Neutrophil (primary cell): ENCODE measurements around the gene NAPSA.

Source experiments
- H3K27ac ChIP-seq: fragments of 200-600 bp; sonication (generic); 2 replicates; pipeline ENCODE4 v1.5.1; 2016; ENCODE audit warnings: mild to moderate bottlenecking, moderate library complexity
- H3K27me3 ChIP-seq: fragments of 200-600 bp; sonication (generic); 2 replicates; pipeline ENCODE4 v1.6.0; 2016; ENCODE audit warnings: mild to moderate bottlenecking
- H3K36me3 ChIP-seq: fragments of 200-600 bp; sonication (generic); 2 replicates; pipeline ENCODE4 v1.5.1; 2017
- H3K4me1 ChIP-seq, 2 experiments: fragments of 200-600 bp in 1 of 2; sonication (generic) in 1 of 2; 1 replicate in 1 of 2; 2 replicates in 1 of 2; pipeline versions ENCODE4 v1.5.1 to v1.6.1; 2013 to 2016; ENCODE audit warnings: low read depth in 1 of 2, low read length in 1 of 2, mild to moderate bottlenecking in 1 of 2, moderate library complexity in 1 of 2; ENCODE audit not compliant: control insufficient read depth in 1 of 2, insufficient read depth in 1 of 2
- H3K4me3 ChIP-seq, 2 experiments: fragments of 200-600 bp in 1 of 2; sonication (generic) in 1 of 2; 1 replicate in 1 of 2; 2 replicates in 1 of 2; pipeline ENCODE4 v1.5.1; 2013 to 2016; ENCODE audit warnings: low read depth in 1 of 2, low read length in 1 of 2, mild to moderate bottlenecking in 1 of 2, moderate library complexity in 1 of 2
- H3K9me3 ChIP-seq: fragments of 200-600 bp; sonication (generic); 2 replicates; pipeline ENCODE4 v1.5.1; 2016
- TF ChIP-seq, protein P1 (sequence below): fragments of 200-600 bp; sonication (generic); IDR thresholded peaks from 2 replicates; pipeline ENCODE4 v1.5.1; 2016; ENCODE audit warnings: antibody characterized with exemption

NAPSA gene

DNA sequence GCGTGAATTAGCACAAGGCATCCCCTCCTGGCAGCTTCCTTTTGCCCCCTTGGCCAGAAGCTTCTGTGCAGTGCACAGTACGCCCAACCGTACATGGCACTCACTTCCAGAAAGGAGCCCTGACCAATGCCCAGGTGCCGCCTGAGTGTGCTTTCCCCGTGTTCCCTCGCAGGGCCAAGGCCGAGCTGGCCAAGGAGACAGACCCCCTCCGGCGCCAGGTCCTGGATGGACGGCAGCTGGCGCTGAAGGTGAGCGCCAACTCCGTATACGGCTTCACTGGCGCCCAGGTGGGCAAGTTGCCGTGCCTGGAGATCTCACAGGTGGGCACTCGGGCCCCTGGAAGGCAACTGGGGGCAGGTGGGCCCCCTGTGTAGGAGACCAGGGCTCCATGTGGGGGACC is 43.9 kb upstream of the NAPSA start:
- Histone ChIP-seq H3K27me3 (no peaks in the 10 kb centered on the region), H3K9me3 (no peaks in the 10 kb centered on the region), H3K4me3 (no peak overlapping the region), H3K27ac (no peak overlapping the region), H3K36me3 (peaks cover 48% of the 10 kb centered on the region), H3K4me1 (no peaks in the 10 kb centered on the region)
- TF ChIP-seq, protein P1, sequence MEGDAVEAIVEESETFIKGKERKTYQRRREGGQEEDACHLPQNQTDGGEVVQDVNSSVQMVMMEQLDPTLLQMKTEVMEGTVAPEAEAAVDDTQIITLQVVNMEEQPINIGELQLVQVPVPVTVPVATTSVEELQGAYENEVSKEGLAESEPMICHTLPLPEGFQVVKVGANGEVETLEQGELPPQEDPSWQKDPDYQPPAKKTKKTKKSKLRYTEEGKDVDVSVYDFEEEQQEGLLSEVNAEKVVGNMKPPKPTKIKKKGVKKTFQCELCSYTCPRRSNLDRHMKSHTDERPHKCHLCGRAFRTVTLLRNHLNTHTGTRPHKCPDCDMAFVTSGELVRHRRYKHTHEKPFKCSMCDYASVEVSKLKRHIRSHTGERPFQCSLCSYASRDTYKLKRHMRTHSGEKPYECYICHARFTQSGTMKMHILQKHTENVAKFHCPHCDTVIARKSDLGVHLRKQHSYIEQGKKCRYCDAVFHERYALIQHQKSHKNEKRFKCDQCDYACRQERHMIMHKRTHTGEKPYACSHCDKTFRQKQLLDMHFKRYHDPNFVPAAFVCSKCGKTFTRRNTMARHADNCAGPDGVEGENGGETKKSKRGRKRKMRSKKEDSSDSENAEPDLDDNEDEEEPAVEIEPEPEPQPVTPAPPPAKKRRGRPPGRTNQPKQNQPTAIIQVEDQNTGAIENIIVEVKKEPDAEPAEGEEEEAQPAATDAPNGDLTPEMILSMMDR = no peak

DNA sequence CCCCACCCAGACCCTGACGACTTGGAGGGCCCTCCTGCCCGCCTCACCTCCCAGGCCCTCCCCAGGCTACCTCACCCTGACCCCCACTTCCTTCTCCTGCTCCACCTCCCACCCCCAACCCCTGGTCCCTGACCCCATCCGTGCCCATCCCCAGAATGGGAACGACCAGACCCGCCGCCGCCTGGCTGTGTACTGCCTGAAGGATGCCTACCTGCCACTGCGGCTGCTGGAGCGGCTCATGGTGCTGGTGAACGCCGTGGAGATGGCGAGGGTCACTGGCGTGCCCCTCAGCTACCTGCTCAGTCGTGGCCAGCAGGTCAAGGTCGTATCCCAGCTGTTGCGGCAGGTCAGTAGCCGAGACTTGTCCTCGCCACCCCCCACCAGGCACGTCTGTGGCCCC is 41.4 kb upstream of the NAPSA start:
- Histone ChIP-seq H3K27me3 (no peaks in the 10 kb centered on the region), H3K27ac (no peak overlapping the region), H3K36me3 (peaks cover 69% of the 10 kb centered on the region), H3K4me1 (no peaks in the 10 kb centered on the region), H3K9me3 (no peaks in the 10 kb centered on the region), H3K4me3 (no peak overlapping the region)
- TF ChIP-seq, protein P1 = no peak

DNA sequence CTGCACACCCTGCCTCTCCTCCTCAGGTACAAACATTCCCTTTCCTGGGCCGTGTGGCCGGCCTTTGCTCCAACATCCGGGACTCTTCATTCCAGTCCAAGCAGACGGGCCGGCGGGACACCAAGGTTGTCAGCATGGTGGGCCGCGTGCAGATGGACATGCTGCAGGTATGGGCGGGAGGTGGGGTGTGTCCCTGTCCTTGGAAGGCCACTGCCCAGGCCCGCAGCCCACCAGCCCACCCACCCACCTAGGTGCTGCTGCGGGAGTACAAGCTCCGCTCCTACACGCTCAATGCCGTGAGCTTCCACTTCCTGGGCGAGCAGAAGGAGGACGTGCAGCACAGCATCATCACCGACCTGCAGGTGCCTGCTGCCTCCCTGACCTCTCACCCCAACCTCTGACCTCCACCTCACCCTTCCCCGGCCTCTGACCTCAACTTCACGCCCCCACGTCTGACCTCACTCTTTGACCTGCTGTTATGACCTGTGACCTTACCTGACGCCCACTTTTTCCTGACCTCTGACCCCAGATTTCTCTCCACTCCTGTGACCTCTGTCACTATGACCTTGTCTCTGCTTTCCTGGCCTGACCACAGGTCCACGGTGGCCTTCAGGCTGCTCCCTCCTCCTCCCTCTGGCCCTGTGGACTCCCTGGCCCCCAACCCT is 40.8 kb upstream of the NAPSA start:
- no peaks in the 10 kb centered on the region for H3K9me3 ChIP-seq
- no peak overlapping the region for H3K27ac ChIP-seq
- TF ChIP-seq, protein P1 = no peak
- H3K4me3 ChIP-seq = no peak overlapping the region
- H3K4me1 ChIP-seq = no peaks in the 10 kb centered on the region
- peaks cover 70% of the 10 kb centered on the region for H3K36me3 ChIP-seq
- no peaks in the 10 kb centered on the region for H3K27me3 ChIP-seq

DNA sequence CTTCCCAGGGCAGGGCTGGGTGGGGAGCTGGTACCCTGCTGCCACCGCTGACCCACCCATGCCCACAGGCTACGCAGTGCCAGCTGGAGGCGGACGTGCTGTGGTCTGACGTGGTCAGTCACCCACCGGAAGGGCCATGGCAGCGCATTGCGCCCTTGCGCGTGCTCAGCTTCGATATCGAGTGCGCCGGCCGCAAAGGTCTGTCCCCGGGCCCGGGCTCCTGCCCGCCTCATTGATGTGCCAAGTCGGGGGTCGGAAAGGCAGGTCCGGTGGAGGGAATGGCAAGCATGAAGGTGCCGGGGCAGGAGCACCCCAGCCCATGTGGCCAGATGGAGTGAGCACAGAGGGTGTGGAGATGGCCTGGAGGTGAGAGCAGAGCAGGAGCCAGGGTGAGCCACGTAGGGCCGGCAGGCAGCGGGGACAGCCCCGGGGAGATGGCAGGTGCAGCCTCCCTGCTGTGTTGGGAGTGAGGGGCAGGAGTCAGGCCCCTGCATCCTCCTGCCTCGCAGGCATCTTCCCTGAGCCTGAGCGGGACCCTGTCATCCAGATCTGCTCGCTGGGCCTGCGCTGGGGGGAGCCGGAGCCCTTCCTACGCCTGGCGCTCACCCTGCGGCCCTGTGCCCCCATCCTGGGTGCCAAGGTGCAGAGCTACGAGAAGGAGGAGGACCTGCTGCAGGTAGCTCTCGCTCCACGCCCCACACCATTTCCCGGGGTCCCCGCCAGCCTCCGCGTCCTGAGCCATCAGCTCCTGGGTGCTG is 37.3 kb upstream of the NAPSA start:
- Histone ChIP-seq H3K9me3 (no peaks in the 10 kb centered on the region), H3K4me3 (no peak overlapping the region), H3K36me3 (peaks cover 46% of the 10 kb centered on the region), H3K27ac (no peak overlapping the region), H3K27me3 (no peaks in the 10 kb centered on the region), H3K4me1 (no peaks in the 10 kb centered on the region)
- TF ChIP-seq, protein P1 = no peak

DNA sequence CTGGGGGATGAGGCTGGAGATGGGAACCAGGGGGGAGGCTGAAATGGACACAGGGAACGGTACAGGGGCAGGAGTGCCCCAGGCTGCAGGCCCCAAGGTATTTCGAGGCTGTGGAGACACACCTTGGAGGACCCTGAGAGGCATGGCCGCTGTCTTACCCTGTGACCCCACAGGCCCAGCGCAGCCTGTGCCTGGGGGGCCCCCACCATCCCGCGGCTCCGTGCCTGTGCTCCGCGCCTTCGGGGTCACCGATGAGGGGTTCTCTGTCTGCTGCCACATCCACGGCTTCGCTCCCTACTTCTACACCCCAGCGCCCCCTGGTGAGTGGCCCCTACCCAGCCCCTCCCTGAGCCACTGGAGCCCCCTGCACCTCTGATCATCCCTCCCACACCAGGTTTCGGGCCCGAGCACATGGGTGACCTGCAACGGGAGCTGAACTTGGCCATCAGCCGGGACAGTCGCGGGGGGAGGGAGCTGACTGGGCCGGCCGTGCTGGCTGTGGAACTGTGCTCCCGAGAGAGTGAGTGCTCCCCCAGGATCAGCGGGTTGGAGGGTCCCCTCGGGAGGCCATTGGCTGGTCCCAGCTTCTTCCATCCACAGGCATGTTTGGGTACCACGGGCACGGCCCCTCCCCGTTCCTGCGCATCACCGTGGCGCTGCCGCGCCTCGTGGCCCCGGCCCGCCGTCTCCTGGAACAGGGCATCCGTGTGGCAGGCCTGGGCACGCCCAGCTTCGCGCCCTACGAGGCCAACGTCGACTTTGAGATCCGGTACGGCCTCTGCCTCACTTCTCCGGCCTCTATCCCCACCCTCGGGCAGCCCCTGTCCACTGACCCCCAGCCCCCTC is 36.4 kb upstream of the NAPSA start:
- Histone ChIP-seq H3K27me3 (no peaks in the 10 kb centered on the region), H3K27ac (no peak overlapping the region), H3K4me1 (no peaks in the 10 kb centered on the region), H3K4me3 (no peak overlapping the region), H3K9me3 (no peaks in the 10 kb centered on the region), H3K36me3 (peaks cover 41% of the 10 kb centered on the region)
- TF ChIP-seq, protein P1 = no peak
